WTC11 (cell line): Measurements from ENCODE around the gene RASAL2. TPM values are rescaled to one million over a fixed set of nuclear protein-coding genes. Genes with fewer than 3 reads are reported as not detected.

Experiments
- ATAC-seq: fragments of 200-7000 bp; cut with Tn5 transposase; 2 replicates; pipeline ENCODE4 v1.10.0; 2021; ENCODE audit warnings: mild to moderate bottlenecking, moderate library complexity
- CTCF ChIA-PET: fragments of 300-600 bp; sonication (Branson Sonifier 250); formaldehyde crosslinking; loops from one replicate; lab custom pipeline; 2021; ENCODE audit warnings: antibody characterized with exemption; lab: Charles Lee
- POLR2A ChIA-PET: fragments of 350-600 bp; sonication (Branson Sonifier 250); formaldehyde crosslinking; loops from one replicate; lab custom pipeline; 2021; ENCODE audit warnings: antibody characterized with exemption; lab: Charles Lee
- DNase-seq: peaks from one replicate; pipeline ENCODE4 v3.0.0; 2021; ENCODE audit warnings: low spot score
- H3K27ac Mint-ChIP-seq: 2 replicates; pipeline ENCODE4 v1.8.0; 2021; ENCODE audit warnings: mixed read lengths
- H3K27me3 Mint-ChIP-seq: 2 replicates; pipeline ENCODE4 v1.8.0; 2021; ENCODE audit warnings: low read depth, mild to moderate bottlenecking, moderate library complexity, mixed read lengths
- H3K36me3 Mint-ChIP-seq: 2 replicates; pipeline ENCODE4 v1.8.0; 2021; ENCODE audit warnings: mixed read lengths
- H3K4me1 Mint-ChIP-seq: 2 replicates; pipeline ENCODE4 v1.8.0; 2022; ENCODE audit warnings: mixed read lengths
- H3K4me3 Mint-ChIP-seq: 2 replicates; pipeline ENCODE4 v1.8.0; 2021; ENCODE audit warnings: mild to moderate bottlenecking, moderate library complexity, mixed read lengths
- H3K9me3 Mint-ChIP-seq: 2 replicates; pipeline ENCODE4 v1.8.0; 2021; ENCODE audit warnings: mixed read lengths
- ARID4B ChIP-seq: sonication (generic); formaldehyde crosslinking; IDR thresholded peaks from 2 replicates; pipeline ENCODE4 v1.8.0; 2023; ENCODE audit warnings: missing genetic modification reagents, mild to moderate bottlenecking, borderline replicate concordance
- CTCF ChIP-seq: fragments of 200-600 bp; IDR thresholded peaks from 2 replicates; pipeline ENCODE4 v1.8.0; 2022; ENCODE audit warnings: antibody characterized with exemption
- E2F1 ChIP-seq: sonication (generic); formaldehyde crosslinking; IDR thresholded peaks from 2 replicates; pipeline ENCODE4 v1.8.0; 2022; ENCODE audit warnings: mild to moderate bottlenecking, missing genetic modification reagents
- FOXP1 ChIP-seq: sonication (generic); formaldehyde crosslinking; IDR thresholded peaks from 2 replicates; pipeline ENCODE4 v1.8.0; 2022; ENCODE audit warnings: missing genetic modification reagents, mild to moderate bottlenecking, moderate library complexity, borderline replicate concordance
- GABPB1 ChIP-seq: sonication (generic); formaldehyde crosslinking; IDR thresholded peaks from 2 replicates; pipeline ENCODE4 v1.8.1; 2023; ENCODE audit warnings: mild to moderate bottlenecking, missing genetic modification reagents
- HMGXB4 ChIP-seq: sonication (generic); formaldehyde crosslinking; IDR thresholded peaks from 2 replicates; pipeline ENCODE4 v1.8.1; 2023; ENCODE audit warnings: mild to moderate bottlenecking, moderate library complexity, missing genetic modification reagents
- IRF2 ChIP-seq: sonication (generic); formaldehyde crosslinking; IDR thresholded peaks from 2 replicates; pipeline ENCODE4 v1.8.0; 2022; ENCODE audit warnings: low read depth, missing genetic modification reagents, borderline replicate concordance
- JUN ChIP-seq: sonication (generic); formaldehyde crosslinking; IDR thresholded peaks from 2 replicates; pipeline ENCODE4 v1.8.0; 2023; ENCODE audit warnings: mild to moderate bottlenecking, missing genetic modification reagents
- KAT7 ChIP-seq: sonication (generic); formaldehyde crosslinking; IDR thresholded peaks from 2 replicates; pipeline ENCODE4 v1.8.1; 2023; ENCODE audit warnings: missing genetic modification reagents, mild to moderate bottlenecking, borderline replicate concordance
- NFE2L1 ChIP-seq: sonication (generic); formaldehyde crosslinking; IDR thresholded peaks from 2 replicates; pipeline ENCODE4 v1.8.1; 2023; ENCODE audit warnings: missing genetic modification reagents
- NR1H2 ChIP-seq: sonication (generic); formaldehyde crosslinking; IDR thresholded peaks from 2 replicates; pipeline ENCODE4 v1.9.0; 2021; ENCODE audit warnings: mild to moderate bottlenecking, moderate library complexity, missing genetic modification reagents
- NR2C2 ChIP-seq: sonication (generic); formaldehyde crosslinking; IDR thresholded peaks from 2 replicates; pipeline ENCODE4 v1.8.0; 2022; ENCODE audit warnings: mild to moderate bottlenecking, missing genetic modification reagents
- OVOL2 ChIP-seq: fragments of 250-450 bp; sonication (Bioruptor Pico); IDR thresholded peaks from 2 replicates; pipeline ENCODE4 v1.9.0; 2021; ENCODE audit warnings: mild to moderate bottlenecking, borderline replicate concordance
- PRDM15 ChIP-seq: sonication (generic); formaldehyde crosslinking; IDR thresholded peaks from 2 replicates; pipeline ENCODE4 v1.8.0; 2022; ENCODE audit warnings: missing genetic modification reagents
- PREB ChIP-seq: sonication (generic); formaldehyde crosslinking; IDR thresholded peaks from 2 replicates; pipeline ENCODE4 v1.8.1; 2022; ENCODE audit warnings: mild to moderate bottlenecking, missing genetic modification reagents, moderate library complexity, borderline replicate concordance
- SMAD4 ChIP-seq: sonication (generic); formaldehyde crosslinking; IDR thresholded peaks from 2 replicates; pipeline ENCODE4 v1.8.0; 2022; ENCODE audit warnings: mild to moderate bottlenecking, missing genetic modification reagents
- ZBTB43 ChIP-seq: sonication (generic); formaldehyde crosslinking; IDR thresholded peaks from 2 replicates; pipeline ENCODE4 v1.8.1; 2023; ENCODE audit warnings: mild to moderate bottlenecking, missing genetic modification reagents
- total RNA-seq: library from RNA; stranded (reverse); gene quantifications from 3 replicates; pipeline ENCODE4 v1.2.3, GENCODE V29; 2021

Gene RASAL2
- total RNA-seq, 1 experiment from 2014 or later = 29.5 TPM

- TF ChIP-seq ARID4B (no peak), PREB (CRISPR knock-in tag) (no peak), ZBTB43 (no peak), JUN (CRISPR knock-in tag) (no peak), FOXP1 (CRISPR knock-in tag) (no peak), HMGXB4 (no peak)
Observed at GRCh38 chr1:178146436-178146835, 52.5 kb downstream of the RASAL2 start (continued).

- Mint-ChIP-seq H3K9me3 (peaks cover 5% of the 10 kb centered on the region), H3K36me3 (no peaks in the 10 kb centered on the region; the same call in 1 of the 2 replicates), H3K4me1 (peaks cover 37% of the 10 kb centered on the region), H3K27ac (no peak overlapping the region; the same call in 1 of the 2 replicates), H3K27me3 (no peaks in the 10 kb centered on the region), H3K4me3 (no peak overlapping the region)
- ATAC-seq (no peak), DNase-seq (no peak)
- POLR2A ChIA-PET = no interaction called here
- CTCF ChIA-PET = interaction anchor here (0.6 kb wide), 1 partner anchor 114 kb away, joined by 3 read pairs; no protein-coding TSS in a partner anchor
- no peak for TF ChIP-seq NFE2L1
- no peak for TF ChIP-seq SMAD4 (CRISPR knock-in tag)
- no peak for TF ChIP-seq E2F1 (CRISPR knock-in tag)
Observed at GRCh38 chr1:178150610-178151009, 56.7 kb downstream of the RASAL2 start.

- Mint-ChIP-seq H3K27me3 (no peaks in the 10 kb centered on the region), H3K9me3 (peaks cover 5% of the 10 kb centered on the region), H3K4me3 (no peak overlapping the region), H3K4me1 (peaks cover 27% of the 10 kb centered on the region), H3K27ac (peak overlapping the region; percentile 78; the same call in 1 of the 2 replicates), H3K36me3 (no peaks in the 10 kb centered on the region; the same call in 1 of the 2 replicates)
- DNase-seq = no peak
- CTCF ChIA-PET = interaction anchor here (0.6 kb wide), 1 partner anchor 116 kb away, joined by 3 read pairs; no protein-coding TSS in a partner anchor
- POLR2A ChIA-PET = no interaction called here
- no peak; the same call in 1 of the 2 replicates for ATAC-seq
- TF ChIP-seq PRDM15 = no peak
- TF ChIP-seq KAT7 (CRISPR knock-in tag) = no peak
- no peak for TF ChIP-seq NR1H2 (CRISPR knock-in tag)
- TF ChIP-seq CTCF = no peak
- no peak for TF ChIP-seq IRF2 (CRISPR knock-in tag)
- TF ChIP-seq NR2C2 (CRISPR knock-in tag) = no peak
- no peak for TF ChIP-seq OVOL2
- no peak for TF ChIP-seq GABPB1
Observed at GRCh38 chr1:178151831-178152230, 57.9 kb downstream of the RASAL2 start.
